Measurements from ENCODE around the gene SH3D21. TPM values are rescaled to one million over a fixed set of nuclear protein-coding genes. Genes with fewer than 3 reads are reported as not detected.

The SH3D21 gene
- total and polyA plus RNA-seq, 10 of the 15 experiments (the other 5 are each of a cell fraction or from before 2014, with no cell fraction given): 0.06 to 5.9 (median 2.4) TPM

GRCh38 chr1:36304521-36304920 lies 1.6 kb upstream of the SH3D21 start:
- RAD21 ChIA-PET (ENCODE audit: unreplicated experiment): interaction anchor here (1.4 kb wide), 1 partner anchor 155 kb away, joined by 4 read pairs; the partner anchor contains the start of gene TRAPPC3
- DNase-seq (ENCODE audit: low read depth, low spot score) (no peak), FAIRE-seq (peak; percentile 62), ATAC-seq (no peak)
- 53% methylated on average over 7 of the region's 7 CpGs for WGBS (ENCODE audit: insufficient coverage, insufficient replicate concordance, low lambda C conversion rate, missing lambda C conversion rate)
- SMC1A ChIA-PET (ENCODE audit: uncharacterized antibody, unreplicated experiment): no interaction called here
- no peaks in the 10 kb centered on the region for H3K9me3 ChIP-seq (replicated peaks; ENCODE audit: control insufficient read depth, insufficient read depth, low read length)
- H3K4me2 ChIP-seq (ENCODE audit: control insufficient read depth, insufficient read depth): no peak overlapping the region
- no peak overlapping the region for H2AFZ ChIP-seq (ENCODE audit: control insufficient read depth, low read depth, low read length)
- no peak overlapping the region for H3K27ac ChIP-seq (ENCODE audit: control insufficient read depth, insufficient read depth)
- POLR2A ChIA-PET: interaction anchor here (1.3 kb wide), 1 partner anchor 155 kb away, joined by 3 read pairs; no protein-coding TSS in a partner anchor
- H4K20me1 ChIP-seq (ENCODE audit: control insufficient read depth, insufficient read depth): no peaks in the 10 kb centered on the region
- in situ Hi-C loops (cut with MboI) (no loop called here), intact Hi-C loops (cut with micrococcal nuclease; ENCODE audit: unreplicated experiment) (no loop called here)
- BruUV-seq (replicated peaks): TSS peak; percentile 71
- H3K9ac ChIP-seq (ENCODE audit: control insufficient read depth, insufficient read depth, low read length): no peak overlapping the region
- H3K4me3 ChIP-seq: no peak overlapping the region
- CTCF ChIA-PET: interaction anchor here (3.0 kb wide), 1 partner anchor 19 kb away, joined by 10 read pairs; no protein-coding TSS in a partner anchor
- H3K36me3 ChIP-seq (ENCODE audit: control insufficient read depth in 2 of 2, insufficient read depth in 2 of 2, low read length in 1 of 2): peaks cover 21 to 31% of the 10 kb centered on the region in 2 experiments
- H3K4me1 ChIP-seq (ENCODE audit: control insufficient read depth, insufficient read depth, low read length): peaks cover 27% of the 10 kb centered on the region
- peaks cover 9% of the 10 kb centered on the region for H3K79me2 ChIP-seq (ENCODE audit: control insufficient read depth, insufficient read depth, low read length)
- no peaks in the 10 kb centered on the region for H3K27me3 ChIP-seq (replicated peaks in 1 of 2; ENCODE audit: control insufficient read depth in 2 of 2, insufficient read depth in 2 of 2, low read length in 1 of 2)
- no peak for TF ChIP-seq POLR2A (IDR thresholded peaks at IDR 0.05; ENCODE audit: low read depth, low read length)
- TF ChIP-seq ZBTB40 (IDR thresholded peaks at IDR 0.05; ENCODE audit: borderline replicate concordance): no peak
- no peak for TF ChIP-seq PRDM15 (CRISPR knock-in tag; IDR thresholded peaks at IDR 0.05)
- no peak for TF ChIP-seq SUPT20H (IDR thresholded peaks at IDR 0.05; ENCODE audit: borderline replicate concordance, control insufficient read depth, low read depth, low read length)
- TF ChIP-seq JUND (IDR thresholded peaks at IDR 0.05; ENCODE audit: low read depth, low read length): no peak
- TF ChIP-seq SIX5 (IDR thresholded peaks at IDR 0.05; ENCODE audit: low read depth, low read length, severe bottlenecking): no peak
- TF ChIP-seq ZNF217 (IDR thresholded peaks at IDR 0.05): no peak
- TF ChIP-seq TAF1 (IDR thresholded peaks at IDR 0.05; ENCODE audit: borderline replicate concordance, low read depth, low read length): no peak
- TF ChIP-seq POU2F2 (IDR thresholded peaks at IDR 0.05; ENCODE audit: borderline replicate concordance, low read depth, low read length): no peak
- no peak for TF ChIP-seq ZNF687 (IDR thresholded peaks at IDR 0.05)
- no peak for TF ChIP-seq USF1 (IDR thresholded peaks at IDR 0.05; ENCODE audit: borderline replicate concordance, extremely low read length, insufficient read depth, low read depth, low read length)
